ENCODE measurements around the gene MCTP1. TPM values are rescaled to one million over a fixed set of nuclear protein-coding genes. Genes with fewer than 3 reads are reported as not detected.

MCTP1 gene
- total RNA-seq, 1 experiment from 2014 or later, result 0.44 TPM

DNA sequence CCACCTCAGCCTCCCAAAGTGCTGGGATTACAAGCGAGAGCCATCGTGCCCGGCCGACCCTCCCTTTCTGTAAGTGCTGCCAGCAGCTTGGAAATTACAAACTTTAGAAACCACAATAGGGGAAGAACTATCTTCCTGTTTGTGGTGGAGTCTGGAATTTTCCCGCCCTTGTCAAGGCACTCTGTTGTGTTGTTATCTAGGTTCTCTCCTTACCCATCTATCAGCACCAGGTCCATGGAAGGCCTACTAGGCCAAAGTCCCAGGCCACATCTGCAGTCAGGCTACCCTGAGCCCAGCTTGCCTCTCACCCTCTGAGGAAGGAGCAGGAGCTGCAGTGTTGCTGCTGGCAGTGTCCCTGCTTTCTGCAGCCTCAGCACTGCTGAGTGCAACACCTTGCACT is 214.9 kb downstream of the MCTP1 start:
- H3K27ac ChIP-seq (ENCODE audit: low read depth, low read length), result no peak overlapping the region
- H3K9me3 ChIP-seq (ENCODE audit: control insufficient read depth in 1 of 2, insufficient read depth in 1 of 2, low read depth in 1 of 2, low read length in 2 of 2), result no peaks in the 10 kb centered on the region
- H3K4me1 ChIP-seq (ENCODE audit: control insufficient read depth in 1 of 2, insufficient read depth in 2 of 2, low read length in 2 of 2), result no peaks in the 10 kb centered on the region
- ChIA-PET POLR2A (no interaction called here), RAD21 (ENCODE audit: low non-redundant PET in 1 of 2, low total read pairs in 2 of 2, uncharacterized antibody in 2 of 2, unreplicated experiment in 2 of 2) (no interaction called here), CTCF (no interaction called here)
- no peaks in the 10 kb centered on the region for H4K20me1 ChIP-seq (ENCODE audit: insufficient read depth)
- H3K9me2 ChIP-seq (ENCODE audit: insufficient read depth), result no peaks in the 10 kb centered on the region
- H3K36me3 ChIP-seq (ENCODE audit: control insufficient read depth in 1 of 2, insufficient read depth in 2 of 2, low read length in 2 of 2), result no peaks in the 10 kb centered on the region
- no TSS peak for BruUV-seq (replicated peaks)
- intact Hi-C loops (cut with micrococcal nuclease), result no loop called here
- no peak overlapping the region for H3K4me3 ChIP-seq (replicated peaks in 1 of 2; ENCODE audit: low read depth in 1 of 2, low read length in 2 of 2)
- H3K79me2 ChIP-seq (ENCODE audit: insufficient read depth, low read length), result no peaks in the 10 kb centered on the region
- ATAC-seq, result no peak
- H2AFZ ChIP-seq (ENCODE audit: low read depth, low read length, poor library complexity, severe bottlenecking), result no peak overlapping the region
- DNase-seq (ENCODE audit: low read depth, low spot score), result no peak
- H3K27me3 ChIP-seq (ENCODE audit: insufficient read depth, low read length), result no peaks in the 10 kb centered on the region
- TF ChIP-seq TCF7L2 (IDR thresholded peaks at IDR 0.05; ENCODE audit: borderline replicate concordance, extremely low read depth, insufficient read depth, insufficient read length) (no peak), SRF (IDR thresholded peaks at IDR 0.05; ENCODE audit: low read depth) (no peak), RAD21 (IDR thresholded peaks at IDR 0.05; ENCODE audit: low read depth) (no peak), ELF1 (IDR thresholded peaks at IDR 0.05; ENCODE audit: borderline replicate concordance, low read depth) (no peak), SIN3A (IDR thresholded peaks at IDR 0.05; ENCODE audit: low read depth) (no peak)
- TF ChIP-seq, protein P1, sequence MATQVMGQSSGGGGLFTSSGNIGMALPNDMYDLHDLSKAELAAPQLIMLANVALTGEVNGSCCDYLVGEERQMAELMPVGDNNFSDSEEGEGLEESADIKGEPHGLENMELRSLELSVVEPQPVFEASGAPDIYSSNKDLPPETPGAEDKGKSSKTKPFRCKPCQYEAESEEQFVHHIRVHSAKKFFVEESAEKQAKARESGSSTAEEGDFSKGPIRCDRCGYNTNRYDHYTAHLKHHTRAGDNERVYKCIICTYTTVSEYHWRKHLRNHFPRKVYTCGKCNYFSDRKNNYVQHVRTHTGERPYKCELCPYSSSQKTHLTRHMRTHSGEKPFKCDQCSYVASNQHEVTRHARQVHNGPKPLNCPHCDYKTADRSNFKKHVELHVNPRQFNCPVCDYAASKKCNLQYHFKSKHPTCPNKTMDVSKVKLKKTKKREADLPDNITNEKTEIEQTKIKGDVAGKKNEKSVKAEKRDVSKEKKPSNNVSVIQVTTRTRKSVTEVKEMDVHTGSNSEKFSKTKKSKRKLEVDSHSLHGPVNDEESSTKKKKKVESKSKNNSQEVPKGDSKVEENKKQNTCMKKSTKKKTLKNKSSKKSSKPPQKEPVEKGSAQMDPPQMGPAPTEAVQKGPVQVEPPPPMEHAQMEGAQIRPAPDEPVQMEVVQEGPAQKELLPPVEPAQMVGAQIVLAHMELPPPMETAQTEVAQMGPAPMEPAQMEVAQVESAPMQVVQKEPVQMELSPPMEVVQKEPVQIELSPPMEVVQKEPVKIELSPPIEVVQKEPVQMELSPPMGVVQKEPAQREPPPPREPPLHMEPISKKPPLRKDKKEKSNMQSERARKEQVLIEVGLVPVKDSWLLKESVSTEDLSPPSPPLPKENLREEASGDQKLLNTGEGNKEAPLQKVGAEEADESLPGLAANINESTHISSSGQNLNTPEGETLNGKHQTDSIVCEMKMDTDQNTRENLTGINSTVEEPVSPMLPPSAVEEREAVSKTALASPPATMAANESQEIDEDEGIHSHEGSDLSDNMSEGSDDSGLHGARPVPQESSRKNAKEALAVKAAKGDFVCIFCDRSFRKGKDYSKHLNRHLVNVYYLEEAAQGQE (IDR thresholded peaks at IDR 0.05; ENCODE audit: low read depth), result no peak
- no peak overlapping the region for H3K4me2 ChIP-seq (ENCODE audit: low read length)
- no peak overlapping the region for H3K9ac ChIP-seq (ENCODE audit: low read length)

DNA sequence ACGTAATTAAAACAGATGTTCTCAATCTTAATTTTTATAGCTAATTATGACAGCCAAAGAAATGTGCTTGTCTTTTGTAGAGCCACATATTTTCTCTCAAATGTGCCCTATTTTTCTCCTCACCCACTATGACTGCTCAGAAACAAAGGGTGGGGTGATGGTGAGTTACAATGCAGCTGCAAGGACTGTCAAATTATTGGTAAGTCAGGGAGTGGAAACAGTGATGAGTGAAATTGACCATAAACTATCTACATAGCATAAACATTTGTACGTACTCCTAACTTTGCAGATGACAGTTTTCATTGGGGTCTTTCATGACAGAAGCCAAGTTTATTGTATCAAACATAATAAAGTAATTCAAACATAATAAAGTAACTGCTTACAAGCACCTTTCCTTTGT is 215.9 kb downstream of the MCTP1 start:
- POLR2A ChIA-PET, result no interaction called here
- no TSS peak for BruUV-seq (replicated peaks)
- H3K9me3 ChIP-seq (ENCODE audit: control insufficient read depth in 1 of 2, insufficient read depth in 1 of 2, low read depth in 1 of 2, low read length in 2 of 2), result no peaks in the 10 kb centered on the region
- no peaks in the 10 kb centered on the region for H3K4me1 ChIP-seq (ENCODE audit: control insufficient read depth in 1 of 2, insufficient read depth in 2 of 2, low read length in 2 of 2)
- CTCF ChIA-PET, result no interaction called here
- intact Hi-C loops (cut with micrococcal nuclease), result no loop called here
- no peaks in the 10 kb centered on the region for H3K9me2 ChIP-seq (ENCODE audit: insufficient read depth)
- no peak overlapping the region for H3K4me3 ChIP-seq (replicated peaks in 1 of 2; ENCODE audit: low read depth in 1 of 2, low read length in 2 of 2)
- H3K27me3 ChIP-seq (ENCODE audit: insufficient read depth, low read length), result no peaks in the 10 kb centered on the region
- RAD21 ChIA-PET (ENCODE audit: low non-redundant PET in 1 of 2, low total read pairs in 2 of 2, uncharacterized antibody in 2 of 2, unreplicated experiment in 2 of 2), result no interaction called here
- ATAC-seq (no peak), DNase-seq (ENCODE audit: low read depth, low spot score) (no peak)
- no peaks in the 10 kb centered on the region for H3K79me2 ChIP-seq (ENCODE audit: insufficient read depth, low read length)
- H3K4me2 ChIP-seq (ENCODE audit: low read length), result no peak overlapping the region
- no peak overlapping the region for H3K27ac ChIP-seq (ENCODE audit: low read depth, low read length)
- no peak overlapping the region for H2AFZ ChIP-seq (ENCODE audit: low read depth, low read length, poor library complexity, severe bottlenecking)
- no peaks in the 10 kb centered on the region for H3K36me3 ChIP-seq (ENCODE audit: control insufficient read depth in 1 of 2, insufficient read depth in 2 of 2, low read length in 2 of 2)
- H3K9ac ChIP-seq (ENCODE audit: low read length), result no peak overlapping the region
- no peaks in the 10 kb centered on the region for H4K20me1 ChIP-seq (ENCODE audit: insufficient read depth)
- no peak for TF ChIP-seq EGR1 (IDR thresholded peaks at IDR 0.05; ENCODE audit: low read depth)
- no peak for TF ChIP-seq EZH2phosphoT487 (IDR thresholded peaks at IDR 0.05; ENCODE audit: borderline replicate concordance)
- TF ChIP-seq EZH2 (IDR thresholded peaks at IDR 0.05), result no peak
- no peak for TF ChIP-seq ZNF274 (IDR thresholded peaks at IDR 0.05; ENCODE audit: low read depth, low read length)
- TF ChIP-seq, protein P2, sequence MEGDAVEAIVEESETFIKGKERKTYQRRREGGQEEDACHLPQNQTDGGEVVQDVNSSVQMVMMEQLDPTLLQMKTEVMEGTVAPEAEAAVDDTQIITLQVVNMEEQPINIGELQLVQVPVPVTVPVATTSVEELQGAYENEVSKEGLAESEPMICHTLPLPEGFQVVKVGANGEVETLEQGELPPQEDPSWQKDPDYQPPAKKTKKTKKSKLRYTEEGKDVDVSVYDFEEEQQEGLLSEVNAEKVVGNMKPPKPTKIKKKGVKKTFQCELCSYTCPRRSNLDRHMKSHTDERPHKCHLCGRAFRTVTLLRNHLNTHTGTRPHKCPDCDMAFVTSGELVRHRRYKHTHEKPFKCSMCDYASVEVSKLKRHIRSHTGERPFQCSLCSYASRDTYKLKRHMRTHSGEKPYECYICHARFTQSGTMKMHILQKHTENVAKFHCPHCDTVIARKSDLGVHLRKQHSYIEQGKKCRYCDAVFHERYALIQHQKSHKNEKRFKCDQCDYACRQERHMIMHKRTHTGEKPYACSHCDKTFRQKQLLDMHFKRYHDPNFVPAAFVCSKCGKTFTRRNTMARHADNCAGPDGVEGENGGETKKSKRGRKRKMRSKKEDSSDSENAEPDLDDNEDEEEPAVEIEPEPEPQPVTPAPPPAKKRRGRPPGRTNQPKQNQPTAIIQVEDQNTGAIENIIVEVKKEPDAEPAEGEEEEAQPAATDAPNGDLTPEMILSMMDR (IDR thresholded peaks at IDR 0.05 in 2 of 3, conservative IDR thresholded peaks at IDR 0.05 in 1 of 3; ENCODE audit: borderline replicate concordance in 1 of 3, insufficient read depth in 1 of 3, low read depth in 2 of 3, low read length in 2 of 3), result no peak
- no peak for TF ChIP-seq YY1 (IDR thresholded peaks at IDR 0.05; ENCODE audit: extremely low read depth, insufficient replicate concordance, low read depth, low read length)

All from HCT116 (cell line).